HUDEP-2 (cell line): ENCODE data around the gene DDIT3.
A peak's percentile ranks its signal among the peaks of the same experiment; 100 is the strongest.
"Not testable (repeated sequence)": the region's sequence is repeated elsewhere in the genome, so short reads cannot be mapped to it uniquely, and the experiment has no call there.

ENCODE experiments used
- DNase-seq, 76 experiments: peaks; one replicate each; lab custom pipeline; 2025; ENCODE audit not compliant: unreplicated experiment in 76 of 76; lab: John Stamatoyannopoulos, UW

Gene DDIT3

GRCh38 chr12:57526477-57527126, 6.3 kb upstream of the DDIT3 start:
- no peak for DNase-seq

GRCh38 chr12:57525615-57526383, 5.5 kb upstream of the DDIT3 start:
- no peak for DNase-seq

- DNase-seq = no peak
Observed at GRCh38 chr12:57524814-57525614, 4.7 kb upstream of the DDIT3 start.

- no peak for DNase-seq
Observed at GRCh38 chr12:57523706-57524614, 3.6 kb upstream of the DDIT3 start.

- peak in 4 of 76 experiments; percentile 11 to 41 (median 22) for DNase-seq
Observed at GRCh38 chr12:57522887-57523705, 2.8 kb upstream of the DDIT3 start.

- peak; percentile 66 to 96 (median 89) for DNase-seq
Observed at GRCh38 chr12:57522011-57522886, 1.9 kb upstream of the DDIT3 start, which contains the start of gene MBD6. Gene MBD6, plus strand, starts transcription at chr12:57522824. Its CDS starts 1,480 bp downstream, at chr12:57524304.

GRCh38 chr12:57521525-57522010, 1.3 kb upstream of the DDIT3 start:
- peak in 7 of 76 experiments; percentile 12 to 56 (median 40) for DNase-seq

- peak in 12 of 76 experiments; percentile 8 to 50 (median 34) for DNase-seq
Observed at GRCh38 chr12:57519796-57520052, 590 bp downstream of the DDIT3 start.

GRCh38 chr12:57518920-57519795, 1.2 kb downstream of the DDIT3 start:
- peak in 18 of 76 experiments; percentile 2 to 41 (median 21) for DNase-seq

GRCh38 chr12:57518176-57518919, 2.0 kb downstream of the DDIT3 start:
- no peak for DNase-seq

- DNase-seq = not testable (repeated sequence)
Observed at GRCh38 chr12:57517718-57518117, 2.6 kb downstream of the DDIT3 start.

- DNase-seq = no peak
Observed at GRCh38 chr12:57517187-57517586, 3.1 kb downstream of the DDIT3 start.

GRCh38 chr12:57516617-57517153, 3.6 kb downstream of the DDIT3 start:
- DNase-seq = no peak

GRCh38 chr12:57515934-57516541, 4.3 kb downstream of the DDIT3 start:
- DNase-seq = no peak

- no peak for DNase-seq
Observed at GRCh38 chr12:57515408-57515933, 4.8 kb downstream of the DDIT3 start.
